Stimulated activated CD8-positive, alpha-beta memory T cell treated with anti-CD3 and anti-CD28 coated beads, Interleukin-15, amount 100 ng/mL, for 1 hour (primary cell): ENCODE results near the gene ZSWIM5.

ENCODE experiments used
- DNase-seq: peaks from one replicate; pipeline ENCODE4 v3.0.0-alpha.2; 2020; ENCODE audit warnings: low read depth

Gene ZSWIM5

DNA sequence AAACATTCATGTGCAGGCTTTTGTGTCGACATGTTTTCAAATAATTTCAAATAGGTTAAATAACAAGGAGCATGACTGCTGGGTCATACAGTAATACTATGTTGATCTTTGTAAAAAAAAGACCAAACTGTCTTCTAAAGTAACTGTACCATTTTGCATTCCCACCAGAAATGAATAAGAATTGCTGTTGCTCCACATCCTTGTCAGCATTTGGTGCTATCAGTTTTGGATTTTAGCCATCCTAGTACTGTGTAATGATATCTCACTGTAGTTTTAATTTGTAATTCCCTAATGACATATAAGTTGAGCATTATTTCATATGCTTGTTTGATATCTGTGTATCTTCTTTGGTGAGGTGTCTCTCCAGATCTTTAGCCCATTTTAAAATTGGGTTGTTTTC lies 182.7 kb downstream of the ZSWIM5 start:
- no peak for DNase-seq

DNA sequence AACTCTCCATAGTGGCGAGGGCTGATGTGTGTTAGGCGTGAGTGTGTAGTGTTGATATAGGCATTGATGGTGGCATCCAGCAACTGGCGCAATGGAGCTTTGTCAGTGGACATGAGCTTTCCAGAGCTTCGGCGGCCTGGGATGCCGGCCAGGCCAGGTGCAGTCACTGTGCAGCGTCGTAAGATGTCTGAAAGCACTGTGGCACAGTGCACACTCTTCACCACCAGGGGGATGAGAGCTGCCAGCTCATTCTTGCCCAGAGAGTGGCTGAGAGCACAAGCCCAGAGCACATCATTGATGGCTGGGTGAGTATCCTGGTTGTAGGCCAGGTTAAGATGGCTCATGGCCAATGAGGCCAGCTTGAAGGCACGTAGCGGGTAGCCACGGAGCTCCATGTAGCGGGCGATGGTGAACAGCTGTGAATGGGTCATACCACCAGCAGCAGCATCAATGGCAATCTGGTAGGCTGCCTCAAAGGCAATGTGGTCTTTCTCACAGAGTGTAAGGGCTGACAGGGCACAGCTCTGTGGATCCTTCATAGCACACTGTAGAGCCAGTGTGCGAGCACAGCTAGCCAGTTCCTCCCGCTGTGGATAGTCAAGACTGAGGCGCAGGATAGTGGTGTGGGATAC lies 187.7 kb downstream of the ZSWIM5 start:
- DNase-seq: peak; percentile 40

- no peak for DNase-seq
These were observed 189.6 kb downstream of the ZSWIM5 start for GRCh38 chr1:45016767-45017166.

GRCh38 chr1:45016090-45016697 lies 190.2 kb downstream of the ZSWIM5 start:
- no peak for DNase-seq

DNA sequence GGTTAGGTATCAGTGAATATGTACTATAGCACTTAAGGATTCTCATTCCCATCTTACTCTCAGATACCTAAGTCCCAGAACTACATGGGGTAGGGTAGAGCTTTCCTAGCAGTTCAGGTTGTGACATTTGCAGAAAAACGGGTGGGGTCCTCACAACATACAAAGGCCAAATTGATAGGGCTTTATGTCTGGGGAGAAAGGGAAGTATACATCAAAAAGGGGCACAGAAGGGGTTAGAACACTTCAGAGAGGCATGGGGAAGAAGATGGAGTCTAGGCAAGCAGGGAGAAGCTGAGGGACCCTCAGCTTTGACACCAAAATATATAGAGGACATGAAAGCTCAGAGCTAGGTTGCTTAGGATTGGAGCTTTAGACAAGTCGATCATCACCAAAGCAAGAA lies 190.7 kb downstream of the ZSWIM5 start:
- no peak for DNase-seq

DNA sequence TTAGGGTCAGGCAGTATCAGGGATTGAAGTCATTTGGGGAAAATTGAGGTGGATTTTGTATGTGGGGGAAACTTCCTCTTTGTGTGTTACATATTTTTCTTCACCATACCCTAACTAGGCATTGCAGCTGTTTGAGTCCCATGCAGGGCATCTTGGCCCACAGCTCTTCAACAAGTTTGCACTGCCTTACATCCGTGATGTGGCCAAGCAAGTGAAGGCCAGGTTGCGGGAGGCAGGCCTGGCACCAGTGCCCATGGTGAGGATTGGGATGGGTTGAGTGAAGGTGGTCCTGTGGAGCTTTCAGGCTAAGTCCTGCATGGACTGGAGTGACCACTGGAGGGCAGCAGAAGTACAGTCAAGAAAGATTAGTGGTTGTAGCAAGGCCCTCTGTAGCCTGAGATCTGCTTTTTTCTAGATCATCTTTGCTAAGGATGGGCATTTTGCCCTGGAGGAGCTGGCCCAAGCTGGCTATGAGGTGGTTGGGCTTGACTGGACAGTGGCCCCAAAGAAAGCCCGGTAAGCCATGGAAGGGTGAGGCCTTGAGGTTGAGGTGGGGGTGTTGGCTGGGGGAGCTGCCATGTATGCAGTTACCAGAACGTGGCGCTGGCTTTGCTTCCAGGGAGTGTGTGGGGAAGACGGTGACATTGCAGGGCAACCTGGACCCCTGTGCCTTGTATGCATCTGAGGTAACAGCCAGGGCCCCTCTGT lies 191.9 kb downstream of the ZSWIM5 start:
- peak; percentile 72 for DNase-seq

GRCh38 chr1:45013551-45014209 lies 192.7 kb downstream of the ZSWIM5 start:
- DNase-seq: no peak

DNA sequence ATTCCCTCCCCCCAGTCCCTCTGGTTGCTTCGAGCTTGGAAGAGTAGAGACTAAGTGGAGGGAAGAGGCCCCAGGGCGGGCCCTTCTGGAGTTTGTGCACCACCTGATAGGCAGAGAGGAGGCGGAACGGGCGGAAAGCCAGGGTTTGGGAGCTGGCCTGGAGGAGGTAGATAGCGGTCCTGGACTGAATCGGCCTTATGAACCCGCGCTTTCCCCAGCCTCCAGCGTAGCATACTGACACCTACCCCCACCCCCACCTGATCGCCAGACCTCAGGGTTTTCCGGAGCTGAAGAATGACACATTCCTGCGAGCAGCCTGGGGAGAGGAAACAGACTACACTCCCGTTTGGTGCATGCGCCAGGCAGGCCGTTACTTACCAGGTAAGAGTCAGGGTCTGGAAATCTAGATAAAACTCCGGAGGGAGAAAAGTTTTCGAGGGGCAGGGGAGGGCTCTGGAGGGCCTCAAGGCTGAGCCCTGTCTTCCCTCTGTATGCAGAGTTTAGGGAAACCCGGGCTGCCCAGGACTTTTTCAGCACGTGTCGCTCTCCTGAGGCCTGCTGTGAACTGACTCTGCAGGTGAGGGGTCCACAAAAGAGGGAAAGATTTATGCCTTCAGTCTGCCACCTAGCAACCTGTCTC lies 193.6 kb downstream of the ZSWIM5 start:
- DNase-seq: no peak

- DNase-seq: peak; percentile 79
These were observed 194.4 kb downstream of the ZSWIM5 start, which contains the start of gene UROD for GRCh38 chr1:45011837-45012638. Gene UROD, plus strand, starts transcription at chr1:45012254. Its CDS starts 12 bp downstream, at chr1:45012266.

DNA sequence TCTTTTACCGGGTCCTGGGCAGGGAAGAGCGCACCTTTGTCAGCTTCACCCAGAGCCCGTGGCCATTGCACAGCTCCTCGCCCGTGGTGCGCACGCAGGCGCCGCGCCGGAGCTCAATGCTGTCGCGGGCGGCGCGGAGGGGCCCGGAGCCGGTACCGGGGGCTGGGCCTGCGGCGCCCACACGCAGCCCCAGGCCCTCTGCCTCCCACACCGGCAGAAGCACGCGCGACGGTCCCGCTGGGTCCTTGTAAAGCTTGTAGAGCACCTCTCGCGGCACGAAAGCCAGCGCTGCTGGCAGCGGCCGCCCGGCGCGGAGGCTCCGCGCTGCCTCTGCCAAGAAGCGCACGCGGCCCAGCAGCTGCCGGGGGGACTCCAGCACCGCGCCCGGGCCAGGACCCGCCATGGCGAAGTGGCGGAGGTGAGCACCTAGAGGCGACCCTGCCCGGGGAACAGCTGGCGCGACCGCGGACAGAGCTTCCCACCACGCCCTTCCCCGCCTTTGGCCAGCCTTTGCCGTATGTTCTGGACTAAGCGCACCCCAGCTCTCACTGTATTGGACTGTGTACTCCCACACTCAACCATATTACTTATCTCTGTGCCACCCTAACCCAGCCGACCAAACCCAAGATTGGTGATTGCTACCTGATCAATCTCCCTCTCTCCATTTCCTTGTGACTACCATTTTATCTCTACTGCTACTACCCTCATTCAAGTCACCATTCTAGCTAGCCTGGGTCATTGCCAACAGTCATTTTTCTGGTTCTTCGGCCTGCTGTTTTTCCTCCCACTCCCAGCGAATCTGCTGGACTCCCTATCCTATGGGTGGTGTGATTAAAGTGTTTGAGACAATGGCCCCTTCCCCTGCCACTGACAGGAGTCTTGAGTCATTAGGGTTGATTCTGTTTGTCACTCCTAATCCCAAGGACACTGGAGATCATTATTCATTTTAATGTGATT lies 195.3 kb downstream of the ZSWIM5 start, which contains the start of gene HECTD3:
TSS of gene HECTD3 (minus strand) at position 470 of the 957 bp plus-strand sequence. CDS start at position 403, 67 bp downstream.
- DNase-seq: peak; percentile 44

- DNase-seq: no peak
These were observed 196.2 kb downstream of the ZSWIM5 start for GRCh38 chr1:45009956-45010854.

- DNase-seq: no peak
These were observed 197.0 kb downstream of the ZSWIM5 start for GRCh38 chr1:45009296-45009865.

DNA sequence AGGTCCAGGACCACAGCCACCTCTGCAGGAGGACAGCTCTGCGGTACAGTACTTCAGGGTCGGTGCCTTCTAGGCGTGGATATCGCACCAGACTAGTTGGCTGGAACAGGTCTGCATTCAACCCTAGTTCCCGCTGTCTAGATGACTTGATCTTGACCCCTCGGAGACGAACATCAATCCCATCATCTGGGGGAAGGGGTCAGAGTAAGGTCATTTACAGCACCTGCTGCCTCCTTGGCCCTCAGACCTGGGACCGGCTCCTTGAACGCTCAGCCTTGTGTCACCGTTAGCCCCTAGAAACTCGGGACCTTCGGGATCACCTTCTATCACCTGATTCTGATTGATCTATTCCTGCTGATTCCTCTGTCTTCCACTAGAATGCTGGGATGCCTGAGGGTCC lies 197.9 kb downstream of the ZSWIM5 start:
- no peak for DNase-seq

DNA sequence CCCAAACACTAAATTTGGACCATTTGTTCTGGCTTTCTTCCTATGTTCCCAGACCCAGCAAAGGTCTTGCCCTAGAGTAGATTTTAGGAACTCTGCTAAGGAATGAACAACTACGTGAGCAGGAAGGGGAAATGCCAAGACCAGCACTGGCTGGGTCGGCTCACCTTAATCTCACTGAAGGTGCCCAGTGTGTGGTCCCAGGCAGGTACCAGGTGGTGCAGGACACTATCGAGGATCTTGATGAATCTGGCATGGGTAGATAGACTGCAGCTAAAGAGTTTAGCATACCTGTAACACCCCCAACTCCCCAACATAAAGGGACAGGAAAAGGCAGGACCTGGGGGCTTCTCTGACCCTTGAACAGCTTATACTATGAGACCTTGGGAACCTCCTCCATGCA lies 198.3 kb downstream of the ZSWIM5 start:
- no peak for DNase-seq

DNA sequence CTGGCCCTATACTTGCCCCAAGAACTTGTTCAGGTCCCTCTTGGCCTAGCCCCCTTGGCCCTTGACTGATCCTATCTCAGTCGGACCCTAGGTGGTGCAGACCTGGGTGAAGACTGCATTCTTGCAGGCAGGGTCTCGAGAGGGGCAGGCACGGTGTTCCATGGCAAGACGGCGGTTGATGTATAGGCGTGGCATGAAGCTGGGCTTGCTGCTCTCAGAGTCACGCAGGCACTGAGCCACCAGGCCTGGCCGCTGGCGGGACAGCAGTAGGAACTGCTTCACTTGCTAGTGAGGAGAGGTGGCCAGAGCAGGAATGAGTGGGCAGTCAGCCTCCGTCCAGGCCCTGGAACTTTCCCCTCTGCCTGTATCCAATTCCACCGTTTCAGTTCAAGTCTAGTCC lies 199.1 kb downstream of the ZSWIM5 start:
- DNase-seq: no peak

- no peak for DNase-seq
These were observed 200.6 kb downstream of the ZSWIM5 start for GRCh38 chr1:45005761-45006160.

DNA sequence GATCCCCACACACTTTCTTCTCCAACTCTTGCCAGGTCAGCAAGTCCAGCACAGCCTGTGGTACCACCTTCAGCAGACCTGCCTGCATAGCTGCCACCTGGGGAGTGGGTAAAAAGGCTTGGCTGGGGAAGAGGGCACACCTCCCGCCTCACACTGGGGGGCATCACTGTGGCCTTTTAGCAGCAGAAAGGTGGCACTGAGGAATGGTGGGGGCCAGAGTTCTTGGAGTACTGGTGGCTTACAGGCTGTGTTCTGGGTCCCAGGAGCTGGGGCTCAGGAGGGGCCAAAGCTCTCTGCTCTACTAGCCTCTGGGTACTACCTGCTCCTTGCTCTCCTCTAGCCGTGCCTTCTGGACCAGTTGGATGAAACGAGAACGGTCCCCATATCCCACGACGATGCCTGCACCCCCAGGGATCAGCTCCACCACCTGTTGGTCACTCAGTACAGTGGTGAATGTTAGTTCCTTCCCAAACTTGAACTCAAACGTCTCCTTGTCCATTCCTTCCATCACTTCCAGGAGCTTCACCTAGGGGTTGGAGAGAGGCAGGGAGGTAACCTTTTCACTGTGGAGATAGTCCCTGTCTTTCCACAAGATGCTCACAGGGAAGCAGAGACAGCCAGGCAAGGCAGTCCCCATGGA lies 202.0 kb downstream of the ZSWIM5 start:
- DNase-seq: no peak

GRCh38 chr1:45003741-45004140 lies 202.7 kb downstream of the ZSWIM5 start:
- DNase-seq: no peak
